Osteocyte (in vitro differentiated cells): ENCODE results near the gene TENM4. TPM values are rescaled to one million over a fixed set of nuclear protein-coding genes. Genes with fewer than 3 reads are reported as not detected.

ENCODE experiments used
- DNase-seq: peaks from one replicate; pipeline ENCODE4 v3.0.0; 2021; ENCODE audit warnings: mixed read lengths; ENCODE audit not compliant: unreplicated experiment; ENCODE audit errors: extremely low spot score
- H3K27ac Mint-ChIP-seq: one replicate; pipeline ENCODE4 v1.8.0; 2021; ENCODE audit warnings: mild to moderate bottlenecking, mixed read lengths; ENCODE audit not compliant: unreplicated experiment
- H3K27me3 Mint-ChIP-seq: one replicate; pipeline ENCODE4 v1.8.0; 2021; ENCODE audit warnings: mixed read lengths; ENCODE audit not compliant: unreplicated experiment
- H3K36me3 Mint-ChIP-seq: one replicate; pipeline ENCODE4 v1.8.0; 2021; ENCODE audit warnings: mixed read lengths; ENCODE audit not compliant: unreplicated experiment
- H3K4me1 Mint-ChIP-seq: one replicate; pipeline ENCODE4 v1.8.0; 2021; ENCODE audit warnings: mixed read lengths; ENCODE audit not compliant: unreplicated experiment
- H3K4me3 Mint-ChIP-seq: one replicate; pipeline ENCODE4 v1.8.0; 2021; ENCODE audit warnings: mild to moderate bottlenecking, moderate library complexity, mixed read lengths; ENCODE audit not compliant: unreplicated experiment
- H3K9me3 Mint-ChIP-seq: one replicate; pipeline ENCODE4 v1.8.0; 2021; ENCODE audit warnings: mixed read lengths; ENCODE audit not compliant: unreplicated experiment
- total RNA-seq: library from RNA; stranded (reverse); gene quantifications from 2 replicates; pipeline ENCODE4 v1.2.1, GENCODE V29; 2021
- TF ChIP-seq, protein P1 (sequence below): fragments of 200-600 bp; sonication (generic); IDR thresholded peaks from 2 replicates; pipeline ENCODE4 v1.5.0; 2021; ENCODE audit warnings: antibody characterized with exemption, mild to moderate bottlenecking, moderate library complexity

The TENM4 gene
- total RNA-seq, 1 donor from 2014 or later, result 74.1 TPM

- no peak for DNase-seq
- TF ChIP-seq, protein P1, sequence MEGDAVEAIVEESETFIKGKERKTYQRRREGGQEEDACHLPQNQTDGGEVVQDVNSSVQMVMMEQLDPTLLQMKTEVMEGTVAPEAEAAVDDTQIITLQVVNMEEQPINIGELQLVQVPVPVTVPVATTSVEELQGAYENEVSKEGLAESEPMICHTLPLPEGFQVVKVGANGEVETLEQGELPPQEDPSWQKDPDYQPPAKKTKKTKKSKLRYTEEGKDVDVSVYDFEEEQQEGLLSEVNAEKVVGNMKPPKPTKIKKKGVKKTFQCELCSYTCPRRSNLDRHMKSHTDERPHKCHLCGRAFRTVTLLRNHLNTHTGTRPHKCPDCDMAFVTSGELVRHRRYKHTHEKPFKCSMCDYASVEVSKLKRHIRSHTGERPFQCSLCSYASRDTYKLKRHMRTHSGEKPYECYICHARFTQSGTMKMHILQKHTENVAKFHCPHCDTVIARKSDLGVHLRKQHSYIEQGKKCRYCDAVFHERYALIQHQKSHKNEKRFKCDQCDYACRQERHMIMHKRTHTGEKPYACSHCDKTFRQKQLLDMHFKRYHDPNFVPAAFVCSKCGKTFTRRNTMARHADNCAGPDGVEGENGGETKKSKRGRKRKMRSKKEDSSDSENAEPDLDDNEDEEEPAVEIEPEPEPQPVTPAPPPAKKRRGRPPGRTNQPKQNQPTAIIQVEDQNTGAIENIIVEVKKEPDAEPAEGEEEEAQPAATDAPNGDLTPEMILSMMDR, result no peak
- H3K4me3 Mint-ChIP-seq, result no peak overlapping the region
- no peaks in the 10 kb centered on the region for H3K9me3 Mint-ChIP-seq
- no peak overlapping the region for H3K27ac Mint-ChIP-seq
- H3K36me3 Mint-ChIP-seq, result peaks cover 3% of the 10 kb centered on the region
- no peaks in the 10 kb centered on the region for H3K4me1 Mint-ChIP-seq
- peaks cover 5% of the 10 kb centered on the region for H3K27me3 Mint-ChIP-seq
Observed at GRCh38 chr11:79290761-79291160, 150.1 kb downstream of the TENM4 start.

- Mint-ChIP-seq H3K27me3 (peaks cover 8% of the 10 kb centered on the region), H3K27ac (no peak overlapping the region), H3K4me3 (no peak overlapping the region), H3K4me1 (no peaks in the 10 kb centered on the region), H3K9me3 (peaks cover 5% of the 10 kb centered on the region), H3K36me3 (peaks cover 3% of the 10 kb centered on the region)
- TF ChIP-seq, protein P1, result no peak
- DNase-seq, result no peak
Observed at GRCh38 chr11:79287952-79288351, 152.9 kb downstream of the TENM4 start.

GRCh38 chr11:79285756-79286155 is 155.1 kb downstream of the TENM4 start:
- Mint-ChIP-seq H3K27ac (no peak overlapping the region), H3K36me3 (peaks cover 3% of the 10 kb centered on the region), H3K9me3 (peaks cover 5% of the 10 kb centered on the region), H3K4me1 (no peaks in the 10 kb centered on the region), H3K4me3 (no peak overlapping the region), H3K27me3 (peaks cover 5% of the 10 kb centered on the region)
- TF ChIP-seq, protein P1, result no peak
- no peak for DNase-seq

DNA sequence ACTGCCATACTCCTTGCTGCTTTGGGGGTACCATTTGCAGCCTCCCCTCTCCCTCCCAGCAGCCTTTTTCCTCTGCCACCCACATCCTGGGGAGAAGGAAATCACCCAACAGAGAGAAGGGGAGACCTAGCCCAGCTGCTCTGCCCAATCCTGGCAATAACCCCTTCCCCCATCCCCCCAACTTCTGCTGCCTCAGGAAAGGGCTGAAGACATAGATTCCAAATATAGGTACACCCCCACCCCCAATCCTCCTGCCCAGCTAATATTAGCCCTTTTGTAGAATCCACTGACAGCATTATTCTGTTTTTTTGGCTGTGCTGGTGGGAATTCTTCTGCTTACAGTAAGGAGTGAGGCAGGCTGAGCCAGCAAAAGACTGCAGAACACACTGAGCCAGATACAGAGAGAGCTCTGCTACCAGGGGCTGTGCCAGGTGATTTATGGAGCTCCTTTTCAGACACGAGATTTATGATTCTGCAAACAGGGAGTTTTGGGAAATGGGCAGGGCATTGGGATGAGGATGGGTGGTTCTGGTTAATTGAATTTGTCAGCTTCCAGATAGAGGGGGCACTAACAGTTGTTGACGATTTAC is 164.0 kb downstream of the TENM4 start:
- no peak for DNase-seq
- H3K36me3 Mint-ChIP-seq, result no peaks in the 10 kb centered on the region
- no peaks in the 10 kb centered on the region for H3K9me3 Mint-ChIP-seq
- H3K4me1 Mint-ChIP-seq, result peaks cover 35% of the 10 kb centered on the region
- H3K4me3 Mint-ChIP-seq, result no peak overlapping the region
- H3K27ac Mint-ChIP-seq, result no peak overlapping the region
- peaks cover 2% of the 10 kb centered on the region for H3K27me3 Mint-ChIP-seq
- TF ChIP-seq, protein P1, result no peak

GRCh38 chr11:79274636-79275331 is 166.0 kb downstream of the TENM4 start:
- H3K27ac Mint-ChIP-seq, result no peak overlapping the region
- peaks cover 2% of the 10 kb centered on the region for H3K27me3 Mint-ChIP-seq
- DNase-seq, result no peak
- TF ChIP-seq, protein P1, result no peak
- no peaks in the 10 kb centered on the region for H3K36me3 Mint-ChIP-seq
- H3K4me1 Mint-ChIP-seq, result peaks cover 42% of the 10 kb centered on the region
- H3K9me3 Mint-ChIP-seq, result no peaks in the 10 kb centered on the region
- no peak overlapping the region for H3K4me3 Mint-ChIP-seq
